ENCODE measurements around the gene NDUFB11. TPM values are rescaled to one million over a fixed set of nuclear protein-coding genes. Genes with fewer than 3 reads are reported as not detected.

Gene NDUFB11
- total RNA-seq, 1 experiment from 2014 or later: 258 TPM

- Histone ChIP-seq H3K4me2 (ENCODE audit: low read length) (peak overlapping the region; percentile 100), H3K4me1 (ENCODE audit: insufficient read depth, low read length) (peaks cover 35% of the 10 kb centered on the region), H3K79me2 (ENCODE audit: low read length) (peaks cover 55% of the 10 kb centered on the region), H3K27me3 (ENCODE audit: low read length) (no peaks in the 10 kb centered on the region), H3F3A (ENCODE audit: low read length, unreplicated experiment) (no peaks in the 10 kb centered on the region), H3K9ac (ENCODE audit: low read length) (peak overlapping the region; percentile 90), H3K4me3 (ENCODE audit: low read length) (peak overlapping the region; percentile 93), H2AFZ (ENCODE audit: low read length) (peak overlapping the region; percentile 92), H3K27ac (ENCODE audit: low read length) (no peak overlapping the region), H3K9me2 (replicated peaks; ENCODE audit: low read length) (no peaks in the 10 kb centered on the region), H4K20me1 (ENCODE audit: low read length) (peaks cover 13% of the 10 kb centered on the region; the same call in 1 of the 2 replicates), H3K9me3 (ENCODE audit: low read length) (no peaks in the 10 kb centered on the region), H3K36me3 (ENCODE audit: low read depth, low read length) (peaks cover under 1% of the 10 kb centered on the region; the same call in 1 of the 2 replicates)
- no TSS peak for BruUV-seq (replicated peaks)
- no peak for ATAC-seq
- intact Hi-C loops (cut with micrococcal nuclease): loop anchor here (5.0 to 10.0 kb wide), 4 partner anchors 170 to 463 kb away; partner anchors contain the start of genes ELK1, UXT and ZNF41
- DNase-seq: no peak
- no peak for TF ChIP-seq EZH2 (IDR thresholded peaks at IDR 0.05; ENCODE audit: low read length, unreplicated experiment)
- TF ChIP-seq EZH2phosphoT487 (IDR thresholded peaks at IDR 0.05; ENCODE audit: borderline replicate concordance, low read length): no peak
- TF ChIP-seq CTCF (conservative IDR thresholded peaks at IDR 0.05; ENCODE audit: low read depth, low read length): no peak
- ChIA-PET POLR2A (ENCODE audit: unreplicated experiment) (interaction anchor here (0.9 kb wide), 1 partner anchor 9 kb away, joined by 3 read pairs; no protein-coding TSS in a partner anchor), CTCF (no interaction called here)
Observed at GRCh38 chrX:47191806-47192401, 47.4 kb upstream of the NDUFB11 start.

GRCh38 chrX:47191331-47191730 is 46.8 kb upstream of the NDUFB11 start:
- POLR2A ChIA-PET (ENCODE audit: unreplicated experiment): interaction anchor here (0.6 to 1.8 kb wide), 3 partner anchors 9 to 218 kb away, joined by 3 to 5 read pairs (median 3); partner anchors contain the start of genes NDUFB11 and RBM10
- Histone ChIP-seq H3K27ac (ENCODE audit: low read length) (peak overlapping the region; percentile 47), H3K9me2 (replicated peaks; ENCODE audit: low read length) (no peaks in the 10 kb centered on the region), H3K4me1 (ENCODE audit: insufficient read depth, low read length) (peaks cover 29% of the 10 kb centered on the region), H3K36me3 (ENCODE audit: low read depth, low read length) (peaks cover 6% of the 10 kb centered on the region; the same call in 1 of the 2 replicates), H3K9me3 (ENCODE audit: low read length) (no peaks in the 10 kb centered on the region), H3K4me2 (ENCODE audit: low read length) (peak overlapping the region; percentile 100), H3K79me2 (ENCODE audit: low read length) (peaks cover 49% of the 10 kb centered on the region), H3K4me3 (ENCODE audit: low read length) (peak overlapping the region; percentile 93), H2AFZ (ENCODE audit: low read length) (peak overlapping the region; percentile 92), H3K27me3 (ENCODE audit: low read length) (no peaks in the 10 kb centered on the region), H4K20me1 (ENCODE audit: low read length) (peaks cover 7% of the 10 kb centered on the region; the same call in 1 of the 2 replicates), H3K9ac (ENCODE audit: low read length) (peak overlapping the region; percentile 90), H3F3A (ENCODE audit: low read length, unreplicated experiment) (no peaks in the 10 kb centered on the region)
- peak; percentile 27 for ATAC-seq
- CTCF ChIA-PET: interaction anchor here (0.6 to 0.9 kb wide), 3 partner anchors 9 to 193 kb away, joined by 3 to 4 read pairs (median 3); partner anchors contain the start of genes NDUFB11 and RBM10
- intact Hi-C loops (cut with micrococcal nuclease): loop anchor here (5.0 to 10.0 kb wide), 4 partner anchors 171 to 463 kb away; partner anchors contain the start of genes ELK1, UXT and ZNF41
- TF ChIP-seq EZH2 (IDR thresholded peaks at IDR 0.05; ENCODE audit: low read length, unreplicated experiment) (no peak), CTCF (conservative IDR thresholded peaks at IDR 0.05; ENCODE audit: low read depth, low read length) (no peak), EZH2phosphoT487 (IDR thresholded peaks at IDR 0.05; ENCODE audit: borderline replicate concordance, low read length) (no peak)
- peak; percentile 44 for DNase-seq
- no TSS peak for BruUV-seq (replicated peaks)

All from PC-3 (cell line).